EL (cell line): ENCODE data around the gene ERVMER34-1.

Experiments
- DNase-seq: peaks from one replicate; pipeline ENCODE4 v3.0.0-alpha.2; 2016

The ERVMER34-1 gene

DNA sequence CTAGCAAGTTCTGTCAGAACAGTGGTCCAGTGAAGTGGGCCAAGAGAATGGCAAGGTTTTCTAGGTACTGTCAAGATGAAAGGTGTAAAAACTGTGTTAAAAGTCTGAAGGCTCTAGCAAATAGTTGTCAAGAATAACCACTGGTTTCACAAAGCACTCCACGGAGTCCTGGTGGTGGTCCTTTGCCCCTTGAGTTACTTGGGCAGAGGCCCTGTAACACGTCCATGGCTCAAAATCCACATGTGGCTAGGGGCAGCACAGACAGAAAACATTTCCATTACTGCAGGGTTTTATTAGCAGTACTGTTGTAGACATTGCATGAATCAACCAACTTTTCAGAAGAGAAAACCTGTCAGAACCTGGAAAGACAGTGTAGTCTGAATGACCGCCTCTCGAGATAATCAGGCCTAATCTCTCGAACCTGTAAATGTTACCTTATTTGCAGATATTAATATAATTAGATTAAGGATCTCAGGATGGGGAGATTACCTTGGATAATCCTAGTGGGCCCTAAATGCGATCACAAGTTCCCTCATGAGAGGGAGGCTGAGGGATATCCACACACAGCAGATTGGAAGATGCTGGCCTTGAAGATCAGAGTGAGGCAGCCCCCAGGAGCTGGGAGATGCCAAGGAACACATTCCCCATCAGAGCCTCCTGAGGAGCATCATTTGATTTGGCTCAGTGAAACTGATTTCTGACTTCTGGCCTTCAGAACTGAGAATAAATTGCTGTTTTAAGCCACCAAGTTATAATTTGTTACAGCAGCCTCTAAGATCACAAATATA, 34.7 kb downstream of the ERVMER34-1 start:
- DNase-seq = no peak

DNA sequence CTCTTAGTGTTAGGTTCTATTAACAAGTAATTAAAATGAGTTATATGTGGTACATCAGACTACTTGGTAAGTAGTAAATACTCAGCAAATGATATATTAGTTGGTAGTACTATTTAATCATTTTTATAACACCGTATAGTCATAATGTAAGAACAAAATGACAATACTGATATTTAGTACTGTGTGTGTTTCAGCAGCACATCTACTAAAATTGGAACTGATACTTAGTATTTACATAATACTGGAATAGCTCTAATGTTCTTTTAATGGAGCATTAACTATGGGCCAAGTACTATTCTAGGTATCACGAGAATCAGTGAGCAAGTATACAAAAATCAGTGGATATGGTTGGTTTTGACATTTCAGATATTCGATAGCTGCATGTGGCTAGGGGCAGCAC, 35.3 kb downstream of the ERVMER34-1 start:
- DNase-seq = no peak

DNA sequence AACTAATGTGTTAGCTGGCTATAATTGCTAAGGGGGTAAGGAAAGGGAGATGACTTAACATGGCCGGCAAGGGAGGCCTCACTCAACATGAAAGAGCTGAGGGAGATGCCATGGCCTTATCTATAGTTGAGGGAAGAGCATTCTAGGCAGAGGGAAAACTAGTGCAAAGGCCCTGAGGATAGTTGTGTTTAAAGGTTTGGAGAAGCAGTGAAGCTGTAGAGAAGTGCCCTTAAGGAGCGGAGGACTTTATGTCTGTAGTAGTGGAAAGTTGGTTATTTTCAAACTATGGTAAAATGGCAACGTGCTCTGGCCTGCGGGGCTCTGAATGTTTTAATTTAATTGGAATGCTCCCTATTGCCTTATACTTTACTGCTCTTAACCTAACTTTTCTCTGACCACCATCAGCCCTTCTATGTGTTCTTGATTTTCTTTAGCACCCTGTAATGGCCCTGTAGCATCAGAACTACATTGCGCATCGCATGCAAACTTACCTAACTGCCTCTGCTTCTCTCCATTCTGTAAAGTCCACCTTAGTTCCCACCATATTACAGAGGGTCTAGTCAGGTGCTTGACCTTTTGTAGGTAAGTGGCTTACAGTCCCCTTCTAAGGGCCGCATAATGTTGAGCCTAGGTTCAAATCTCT, 35.8 kb downstream of the ERVMER34-1 start:
- DNase-seq = no peak

DNA sequence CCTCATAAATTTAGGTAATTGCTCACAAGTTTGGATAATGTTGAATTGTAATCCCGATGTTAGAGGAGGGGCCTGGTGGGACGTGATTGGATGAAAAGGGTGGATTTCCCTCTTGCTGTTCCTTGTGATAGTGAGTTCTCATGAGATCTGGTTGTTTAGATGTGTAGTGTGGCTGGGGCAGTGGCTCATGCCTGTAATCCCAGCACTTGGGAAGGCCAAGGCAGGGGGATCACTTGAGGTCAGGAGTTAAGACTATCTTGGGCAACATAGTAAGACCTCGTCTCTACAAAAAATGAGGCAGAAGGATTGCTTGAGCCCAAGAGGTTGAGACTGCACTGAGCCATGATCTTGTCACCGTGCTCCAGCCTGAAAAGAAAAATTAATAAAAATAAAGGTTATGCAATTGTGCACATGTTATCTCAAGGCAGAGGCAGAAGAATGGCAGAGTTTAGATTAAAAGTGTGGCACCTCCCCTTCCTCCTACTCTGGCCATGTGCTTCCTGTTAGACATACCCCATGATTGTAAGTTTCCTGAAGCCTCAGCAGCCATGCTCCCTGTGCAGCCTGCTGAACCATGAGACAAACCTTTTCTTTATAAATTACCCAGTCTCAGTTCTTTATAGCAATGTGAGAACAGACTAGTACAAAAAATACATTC, 36.5 kb downstream of the ERVMER34-1 start:
- no peak for DNase-seq

DNA sequence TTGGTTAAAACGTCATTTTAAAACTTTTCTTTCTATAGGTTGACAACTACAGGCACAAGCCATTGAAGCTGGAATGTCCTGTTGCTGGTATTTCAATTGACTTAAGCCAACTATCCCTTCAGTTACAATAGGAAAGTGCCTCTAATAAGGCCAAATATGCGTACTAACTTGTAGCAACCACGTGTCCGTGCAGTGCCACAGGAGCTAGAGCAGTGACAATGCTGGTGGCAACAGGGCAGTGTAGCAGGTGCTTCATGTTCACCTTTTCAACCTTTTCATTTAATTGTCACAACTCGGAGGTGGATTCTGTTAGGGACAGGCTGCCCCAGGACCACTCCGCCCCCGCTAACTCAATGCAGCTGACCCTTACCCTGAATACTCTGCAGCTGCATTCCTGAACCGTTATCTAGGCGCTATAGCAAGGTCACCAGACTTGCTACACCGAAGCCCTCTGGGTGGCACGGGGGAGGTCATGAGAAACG, 37.7 kb downstream of the ERVMER34-1 start:
- DNase-seq = no peak

DNA sequence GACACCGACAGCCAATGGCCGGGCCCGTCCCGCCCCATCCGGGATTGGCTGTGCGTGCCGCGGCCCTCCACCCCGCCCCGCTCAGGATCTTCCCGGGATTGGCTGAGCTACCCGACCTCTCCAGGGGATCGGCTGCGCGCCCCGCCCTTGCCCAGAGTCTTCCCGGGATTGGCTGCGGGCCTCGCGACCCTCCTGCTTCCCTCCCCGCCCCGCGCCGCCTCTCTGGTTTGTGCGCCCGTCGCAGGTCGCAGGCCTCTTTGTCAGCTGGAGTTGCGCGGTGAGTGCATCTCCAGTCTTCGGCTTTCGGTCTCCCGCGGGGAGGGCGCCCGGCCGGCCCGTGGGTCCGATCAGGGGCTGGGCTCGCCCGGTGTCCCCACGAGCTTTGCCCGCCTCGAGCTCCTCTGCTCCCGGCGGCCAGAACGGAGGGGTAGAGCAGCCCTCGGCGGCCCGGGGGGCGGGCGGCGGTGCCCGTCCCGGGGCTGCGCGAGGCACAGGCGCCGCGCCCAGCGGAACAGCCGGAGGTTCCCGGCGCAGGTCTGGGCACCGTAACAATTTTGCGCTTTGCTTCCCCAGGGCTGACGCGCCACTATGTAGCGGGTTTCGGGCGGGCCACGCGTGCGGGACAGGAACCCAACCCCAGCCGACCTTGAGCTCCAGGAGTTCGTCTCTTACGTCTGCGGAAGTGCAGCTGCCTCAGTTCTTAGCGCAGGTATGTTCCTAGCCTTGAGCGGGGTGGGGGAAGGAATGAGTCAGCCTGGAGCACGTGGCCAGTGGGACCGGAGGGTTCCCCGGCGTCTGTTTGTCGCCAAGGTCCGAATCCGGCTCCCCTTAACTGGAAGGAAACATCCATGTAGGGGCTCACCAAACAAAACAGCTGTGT, 38.7 kb downstream of the ERVMER34-1 start:
- DNase-seq = peak; percentile 96

DNA sequence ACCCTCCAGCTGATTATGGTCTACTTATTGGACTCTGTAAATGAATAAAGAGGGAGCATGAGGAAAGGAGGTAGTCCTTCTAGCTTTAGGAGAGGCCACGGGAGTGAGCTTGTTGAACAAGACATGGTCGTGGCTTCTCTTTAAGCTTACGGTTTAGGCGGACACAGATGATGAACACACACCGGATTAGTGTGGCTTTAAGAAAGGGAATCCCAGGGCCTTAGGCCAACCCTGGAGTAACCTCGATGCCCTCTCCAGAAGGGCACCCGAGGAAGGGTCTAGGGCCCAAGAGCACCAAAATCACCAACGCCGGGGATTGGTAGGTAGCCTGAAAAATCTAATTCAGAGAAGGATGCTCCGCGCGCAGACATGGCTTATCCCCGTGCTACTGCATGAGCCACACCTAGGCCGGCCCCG, 39.4 kb downstream of the ERVMER34-1 start:
- DNase-seq = no peak

DNA sequence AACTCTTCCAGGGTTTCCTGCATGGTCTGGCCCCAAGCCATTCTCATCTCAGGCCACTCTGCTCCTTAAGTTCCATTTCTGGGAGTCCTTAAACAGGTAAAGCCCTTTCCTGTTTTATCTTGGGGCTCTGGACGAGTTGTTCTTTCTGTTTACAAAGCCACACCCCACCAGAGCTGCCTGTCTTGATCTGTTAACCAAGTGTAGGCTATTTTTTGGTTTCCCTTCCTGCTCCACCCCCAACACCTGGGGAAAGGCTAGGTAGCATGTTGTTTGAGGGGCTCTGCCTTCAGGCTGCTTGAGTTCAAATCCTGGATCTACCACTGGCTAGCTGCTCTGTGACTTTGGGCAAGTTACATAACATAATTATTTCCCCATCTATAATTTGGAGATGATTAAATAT, 40.0 kb downstream of the ERVMER34-1 start:
- DNase-seq = no peak

DNA sequence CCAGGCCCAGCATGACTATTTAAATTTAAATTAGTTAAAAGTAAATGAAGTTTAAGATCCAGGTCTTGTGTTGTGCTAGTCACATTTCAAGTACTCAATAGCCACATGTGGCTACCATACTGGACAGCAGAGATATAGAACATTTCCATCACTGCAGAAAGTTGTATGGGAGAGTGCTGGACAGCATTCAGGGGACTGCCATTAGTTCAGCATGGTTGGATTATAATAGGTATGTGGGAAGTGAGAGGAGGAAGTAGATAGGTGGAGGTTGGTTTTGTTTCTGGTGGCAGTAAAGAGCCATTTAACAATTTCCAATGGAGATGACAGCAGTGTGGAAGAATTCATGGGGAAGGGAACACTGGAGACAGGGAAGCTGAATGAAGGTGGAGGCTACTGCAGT, 42.1 kb downstream of the ERVMER34-1 start:
- DNase-seq = no peak

DNA sequence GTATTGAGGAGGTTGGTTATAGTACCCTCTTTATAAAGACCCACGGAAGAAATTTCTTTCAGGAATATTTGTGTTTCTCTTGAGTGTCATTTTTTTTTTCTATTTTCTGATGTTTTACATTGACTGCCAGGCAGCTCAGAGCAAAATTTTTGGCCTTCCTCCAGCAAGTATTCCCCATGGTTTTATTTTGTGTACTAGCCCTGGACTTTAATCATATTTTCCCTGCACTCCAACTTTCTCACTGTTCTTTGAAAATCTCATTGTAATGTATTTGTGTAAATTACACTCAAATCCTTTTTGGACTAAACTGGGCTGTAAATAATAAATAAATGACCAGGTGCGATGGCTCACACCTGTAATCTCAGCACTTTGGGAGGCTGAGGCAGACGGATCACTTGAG, 46.6 kb downstream of the ERVMER34-1 start:
- no peak for DNase-seq

DNA sequence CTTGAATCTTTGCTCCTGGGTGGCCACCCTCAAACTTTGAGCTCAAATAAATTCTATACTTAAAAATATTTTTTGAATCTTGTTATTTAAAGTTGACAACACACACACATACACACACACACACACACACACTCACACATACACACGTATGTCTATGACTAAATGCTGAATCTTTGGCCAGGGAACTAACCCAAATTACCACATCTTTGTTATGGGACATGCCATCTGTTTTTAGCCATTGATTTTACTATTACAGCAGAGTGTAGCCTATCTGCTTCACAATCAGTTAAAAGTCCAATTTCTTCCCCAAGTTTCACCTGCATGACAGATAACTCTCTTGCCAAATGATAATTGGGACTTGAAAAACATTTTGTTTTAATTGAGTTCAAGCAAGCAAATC, 47.1 kb downstream of the ERVMER34-1 start:
- DNase-seq = no peak

DNA sequence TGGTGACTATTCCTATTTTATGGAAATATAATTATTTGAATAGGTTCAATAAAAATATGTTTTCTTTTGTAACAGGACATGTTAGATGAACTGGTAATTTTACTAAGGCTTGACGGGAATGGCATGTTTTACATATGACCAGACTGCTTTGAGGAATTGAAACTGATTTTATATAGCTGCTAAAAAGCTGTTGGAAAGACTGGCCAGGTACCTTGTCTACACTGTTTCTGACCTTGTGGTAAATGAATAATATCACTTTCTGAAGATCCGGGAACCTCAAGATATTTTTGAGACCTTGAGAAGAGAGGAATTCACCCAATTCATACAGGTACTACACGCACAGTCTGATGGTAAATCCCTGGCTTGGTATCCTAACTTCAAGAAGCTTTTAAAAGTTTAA, 50.0 kb downstream of the ERVMER34-1 start:
- no peak for DNase-seq

DNA sequence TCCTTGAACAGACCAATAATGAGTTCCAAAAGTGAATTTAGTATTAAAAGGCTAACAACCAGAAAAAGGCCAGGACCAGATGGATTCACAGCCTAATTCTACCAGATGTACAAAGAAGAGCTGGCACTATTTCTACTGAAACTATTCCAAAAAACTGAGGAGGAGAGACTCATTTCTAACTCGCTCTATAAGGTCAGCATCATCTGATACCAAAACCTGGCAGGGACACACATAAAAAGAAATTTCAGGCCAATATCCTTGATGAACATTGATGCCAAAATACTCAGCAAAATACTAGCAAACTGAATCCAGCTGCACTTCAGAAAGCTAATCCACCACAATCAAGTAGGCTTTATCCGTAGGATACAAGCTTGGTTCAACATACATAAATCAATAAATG, 56.3 kb downstream of the ERVMER34-1 start:
- DNase-seq = no peak

DNA sequence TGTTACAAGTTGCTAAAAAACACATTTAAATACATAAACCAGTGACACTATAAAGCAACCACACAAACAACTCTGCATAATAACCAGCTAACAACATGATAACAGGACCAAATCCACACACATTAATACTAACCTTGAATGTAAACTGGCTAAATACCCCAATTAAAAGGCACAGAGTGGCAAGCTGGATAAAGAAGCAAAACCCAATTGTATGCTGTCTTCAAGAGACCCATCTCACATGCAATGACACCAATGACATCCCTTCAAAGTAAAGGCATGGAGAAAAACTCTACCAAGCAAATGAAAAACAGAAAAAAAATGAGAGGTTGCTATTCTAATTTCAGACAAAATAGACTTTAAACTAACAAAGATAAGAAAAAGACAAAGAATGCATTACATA, 57.7 kb downstream of the ERVMER34-1 start:
- DNase-seq = no peak
